BLaER1 treated with 17β-estradiol and CSF1 and Interleukin-3, amounts not matched to agents 10 nM and 100 nM (cell line): ENCODE results near the gene PDE4B.
A peak's percentile ranks its signal among the peaks of the same experiment; 100 is the strongest.

Experiments
- H3K27ac ChIP-seq, 11 experiments: shearing (Covaris generic); formaldehyde crosslinking; 2 replicates each; pipeline ENCODE4 v1.8.1; 2022
- H3K27me3 ChIP-seq, 11 experiments: shearing (Covaris generic); formaldehyde crosslinking; 2 replicates each; pipeline ENCODE4 v1.8.1; 2022
- H3K36me3 ChIP-seq, 11 experiments: shearing (Covaris generic); formaldehyde crosslinking; 2 replicates each; pipeline ENCODE4 v1.8.1; 2022
- H3K4me1 ChIP-seq, 10 experiments: shearing (Covaris generic); formaldehyde crosslinking; 2 replicates each; pipeline ENCODE4 v1.8.1; 2022
- H3K4me2 ChIP-seq, 11 experiments: shearing (Covaris generic); formaldehyde crosslinking; 2 replicates each; pipeline ENCODE4 v1.8.1; 2022
- H3K4me3 ChIP-seq, 10 experiments: shearing (Covaris generic); formaldehyde crosslinking; 2 replicates each; pipeline ENCODE4 v1.8.1; 2022
- H3K9ac ChIP-seq, 11 experiments: shearing (Covaris generic); formaldehyde crosslinking; 2 replicates each; pipeline ENCODE4 v1.8.1; 2022
- H3K9me3 ChIP-seq, 11 experiments: shearing (Covaris generic); formaldehyde crosslinking; replicated peaks in 1 of 11; 2 replicates each; pipeline ENCODE4 v1.8.1; 2022
- H4K20me1 ChIP-seq, 11 experiments: shearing (Covaris generic); formaldehyde crosslinking; 2 replicates each; pipeline ENCODE4 v1.8.1; 2022
- Cebpa-rat ChIP-seq, 11 experiments: shearing (Covaris generic); IDR thresholded peaks; 2 replicates each; pipeline ENCODE4 v1.8.1; 2022

The PDE4B gene

DNA sequence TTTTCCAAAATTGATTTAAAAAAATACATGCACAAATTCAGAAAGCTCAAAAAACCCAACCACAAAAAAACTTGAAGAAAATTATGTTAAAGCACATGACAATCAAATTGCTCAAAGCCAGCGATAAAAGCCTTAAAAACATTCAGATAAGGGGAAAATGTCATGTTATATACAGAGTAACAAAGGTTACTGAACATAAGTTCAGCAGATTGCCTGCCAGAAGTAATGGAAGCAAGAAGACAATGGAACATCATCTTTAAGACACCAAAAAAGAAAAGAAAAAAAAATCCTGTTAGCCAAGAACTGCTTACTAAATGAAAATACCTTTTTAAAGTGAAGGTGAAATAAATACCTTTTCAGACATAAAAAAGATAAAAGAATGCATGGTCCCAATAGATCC, 594.0 kb downstream of the PDE4B start:
- H3K9ac ChIP-seq: no peak overlapping the region
- H3K36me3 ChIP-seq: peaks cover 0 to 8% (median 0%) of the 10 kb centered on the region in 11 experiments; a peak in 2 of 22 replicates
- H3K27ac ChIP-seq: no peak overlapping the region
- TF ChIP-seq Cebpa-rat (IDR thresholded peaks at IDR 0.05): no peak
- no peak overlapping the region for H3K4me3 ChIP-seq
- peaks cover 43 to 87% (median 74%) of the 10 kb centered on the region in 11 experiments for H3K9me3 ChIP-seq
- H3K27me3 ChIP-seq: no peaks in the 10 kb centered on the region
- H3K4me2 ChIP-seq: no peak overlapping the region
- H4K20me1 ChIP-seq: no peaks in the 10 kb centered on the region
- H3K4me1 ChIP-seq: peaks cover 2 to 25% (median 8%) of the 10 kb centered on the region in 10 experiments; a peak in 15 of 20 replicates

DNA sequence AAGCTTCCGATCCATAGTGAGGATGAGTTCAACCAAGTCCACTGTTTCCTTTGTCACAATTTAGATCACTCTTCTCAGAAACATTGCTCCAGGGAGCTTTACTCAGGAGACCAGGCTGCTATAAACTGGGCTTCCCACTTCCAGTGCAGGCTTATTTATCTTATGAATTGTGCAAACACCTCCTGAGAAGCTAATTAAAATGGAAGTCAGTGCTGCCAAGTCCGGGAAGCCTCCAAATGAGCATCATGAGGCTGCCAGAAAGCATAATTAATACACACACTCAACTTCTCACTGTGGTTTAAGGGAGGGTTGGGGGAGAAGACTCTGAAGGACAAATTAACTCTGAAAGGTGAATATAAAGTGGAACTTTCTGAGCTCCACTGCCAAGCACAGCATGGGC, 596.2 kb downstream of the PDE4B start:
- Histone ChIP-seq H3K4me3 (no peak overlapping the region), H4K20me1 (no peaks in the 10 kb centered on the region), H3K4me1 (peaks cover 7 to 14% (median 11%) of the 10 kb centered on the region in 10 experiments), H3K36me3 (peaks cover 0 to 6% (median 0%) of the 10 kb centered on the region in 11 experiments; a peak in 2 of 22 replicates), H3K9me3 (peaks cover 42 to 68% (median 52%) of the 10 kb centered on the region in 11 experiments), H3K27ac (no peak overlapping the region), H3K27me3 (no peaks in the 10 kb centered on the region), H3K9ac (no peak overlapping the region), H3K4me2 (no peak overlapping the region)
- no peak for TF ChIP-seq Cebpa-rat (IDR thresholded peaks at IDR 0.05)

- Histone ChIP-seq H3K4me1 (peaks cover 49 to 57% (median 54%) of the 10 kb centered on the region in 10 experiments), H4K20me1 (no peaks in the 10 kb centered on the region), H3K9ac (peak overlapping the region in 4 of 11 experiments; percentile 2 to 52 (median 26); a peak in 5 of 22 replicates), H3K27me3 (no peaks in the 10 kb centered on the region), H3K9me3 (peaks cover 20 to 23% (median 22%) of the 10 kb centered on the region in 11 experiments), H3K4me2 (peak overlapping the region; percentile 46 to 74 (median 67)), H3K36me3 (peaks cover 0 to 6% (median 0%) of the 10 kb centered on the region in 11 experiments; a peak in 2 of 22 replicates), H3K27ac (peak overlapping the region in 9 of 11 experiments; percentile 7 to 72 (median 56); a peak in 17 of 22 replicates), H3K4me3 (no peak overlapping the region)
- TF ChIP-seq Cebpa-rat (IDR thresholded peaks at IDR 0.05): no peak
Measured at GRCh38 chr1:66393586-66394287, 601.0 kb downstream of the PDE4B start.

DNA sequence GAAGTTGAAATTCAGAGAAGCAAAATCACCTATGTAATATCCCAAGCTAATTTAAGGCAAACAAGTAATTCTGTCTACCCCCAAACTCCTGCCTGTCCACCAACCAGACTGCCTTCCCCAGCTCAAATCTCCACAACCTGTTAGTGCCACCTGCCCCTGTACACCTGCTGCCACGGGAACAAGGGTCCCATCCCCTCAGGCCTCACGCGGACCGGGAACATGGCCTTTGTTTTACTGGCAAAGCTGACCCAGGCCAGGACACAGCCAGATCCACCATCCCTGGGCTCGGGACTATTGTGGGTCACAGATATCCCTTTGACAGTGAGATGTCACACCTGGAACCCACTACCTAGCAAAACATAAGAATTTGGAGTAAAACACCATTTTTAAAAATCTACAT, 601.9 kb downstream of the PDE4B start:
- Histone ChIP-seq H3K27ac (peak overlapping the region in 10 of 11 experiments; percentile 7 to 72 (median 55); a peak in 20 of 22 replicates), H3K27me3 (no peaks in the 10 kb centered on the region), H3K4me1 (peaks cover 53 to 63% (median 58%) of the 10 kb centered on the region in 10 experiments), H3K4me2 (peak overlapping the region; percentile 46 to 74 (median 67)), H3K9me3 (peaks cover 12 to 14% (median 13%) of the 10 kb centered on the region in 11 experiments), H3K4me3 (no peak overlapping the region), H3K9ac (peak overlapping the region in 2 of 11 experiments; percentile 16 to 52; a peak in 3 of 22 replicates), H3K36me3 (peaks cover 0 to 4% (median 0%) of the 10 kb centered on the region in 11 experiments; a peak in 2 of 22 replicates), H4K20me1 (no peaks in the 10 kb centered on the region)
- no peak for TF ChIP-seq Cebpa-rat (IDR thresholded peaks at IDR 0.05)

- H3K27ac ChIP-seq: peak overlapping the region; percentile 2 to 72 (median 54); a peak in 20 of 22 replicates
- H3K36me3 ChIP-seq: no peaks in the 10 kb centered on the region
- peak overlapping the region in 2 of 11 experiments; percentile 10 to 18; a peak in 3 of 22 replicates for H3K9ac ChIP-seq
- peak overlapping the region; percentile 46 to 74 (median 67); a peak in 20 of 22 replicates for H3K4me2 ChIP-seq
- H3K27me3 ChIP-seq: no peaks in the 10 kb centered on the region
- peak in 1 of 11 experiments; percentile 14; a peak in 1 of 22 replicates for TF ChIP-seq Cebpa-rat (IDR thresholded peaks at IDR 0.05)
- no peak overlapping the region for H3K4me3 ChIP-seq
- H4K20me1 ChIP-seq: no peaks in the 10 kb centered on the region
- H3K9me3 ChIP-seq: peaks cover 4 to 6% (median 5%) of the 10 kb centered on the region in 11 experiments
- H3K4me1 ChIP-seq: peaks cover 55 to 68% (median 61%) of the 10 kb centered on the region in 10 experiments
Measured at GRCh38 chr1:66395202-66396061, 602.7 kb downstream of the PDE4B start.

DNA sequence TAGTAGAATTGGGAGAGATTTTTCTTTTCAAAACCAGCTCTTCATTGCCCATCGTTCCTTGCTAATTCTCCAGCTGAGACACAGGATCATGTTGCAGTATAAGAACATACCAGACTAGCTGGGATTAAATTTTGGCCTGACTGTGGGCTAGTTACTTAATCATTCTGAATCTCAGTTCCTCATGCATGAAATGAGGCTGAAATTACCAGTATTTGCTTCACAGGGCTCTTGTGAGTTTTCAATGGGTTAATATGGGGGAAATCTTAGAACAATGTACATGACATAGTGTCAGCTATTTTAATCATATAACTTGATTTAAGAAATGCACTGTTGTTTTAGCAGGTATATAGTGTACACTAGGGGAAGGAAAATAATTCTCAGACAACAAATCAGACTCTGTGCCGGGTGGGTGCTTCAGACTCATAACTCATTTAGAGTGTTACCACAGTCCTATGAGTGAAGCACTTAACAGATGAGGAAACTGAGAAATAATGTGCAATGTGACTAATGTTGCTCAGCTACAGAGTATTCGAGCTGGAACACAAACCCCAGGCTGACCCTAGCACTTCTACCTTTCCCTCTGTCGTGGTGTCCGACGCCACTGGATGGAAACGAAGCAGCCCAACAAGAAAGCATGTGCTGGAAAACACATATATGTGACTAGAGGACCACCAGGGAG, 603.7 kb downstream of the PDE4B start:
- H3K4me1 ChIP-seq: peaks cover 59 to 78% (median 70%) of the 10 kb centered on the region in 10 experiments
- H4K20me1 ChIP-seq: no peaks in the 10 kb centered on the region
- no peaks in the 10 kb centered on the region for H3K9me3 ChIP-seq
- no peaks in the 10 kb centered on the region for H3K36me3 ChIP-seq
- H3K4me2 ChIP-seq: peak overlapping the region; percentile 46 to 74 (median 67); a peak in 21 of 22 replicates
- no peak for TF ChIP-seq Cebpa-rat (IDR thresholded peaks at IDR 0.05)
- peak overlapping the region; percentile 2 to 72 (median 54); a peak in 20 of 22 replicates for H3K27ac ChIP-seq
- peak overlapping the region in 1 of 11 experiments; percentile 10; a peak in 2 of 22 replicates for H3K9ac ChIP-seq
- no peaks in the 10 kb centered on the region for H3K27me3 ChIP-seq
- H3K4me3 ChIP-seq: no peak overlapping the region

DNA sequence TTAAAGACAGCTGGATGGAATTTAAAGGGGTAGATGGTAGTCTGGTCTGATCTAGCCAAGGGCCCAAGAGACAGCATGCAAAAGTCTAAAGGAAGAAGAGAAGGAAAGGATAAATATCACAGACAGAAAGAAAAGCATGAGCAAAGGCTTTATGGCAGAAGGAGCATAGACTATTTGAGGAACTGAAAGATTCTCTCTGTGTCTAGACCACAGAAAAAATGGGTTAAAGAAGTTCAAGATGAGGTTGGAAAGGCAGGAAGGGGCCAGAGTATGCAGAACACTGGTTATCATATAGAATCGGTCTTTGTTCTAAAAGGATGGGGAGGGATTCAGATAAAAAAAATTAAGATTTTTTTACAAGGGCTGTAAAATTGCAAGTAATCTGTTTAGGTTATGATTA, 604.5 kb downstream of the PDE4B start:
- Histone ChIP-seq H3K4me2 (peak overlapping the region; percentile 46 to 74 (median 67); a peak in 20 of 22 replicates), H3K9me3 (no peaks in the 10 kb centered on the region), H4K20me1 (no peaks in the 10 kb centered on the region), H3K27me3 (no peaks in the 10 kb centered on the region), H3K4me1 (peaks cover 67 to 86% (median 78%) of the 10 kb centered on the region in 10 experiments), H3K4me3 (no peak overlapping the region), H3K36me3 (no peaks in the 10 kb centered on the region), H3K27ac (peak overlapping the region in 8 of 11 experiments; percentile 41 to 72 (median 58); a peak in 16 of 22 replicates), H3K9ac (no peak overlapping the region)
- TF ChIP-seq Cebpa-rat (IDR thresholded peaks at IDR 0.05): no peak

GRCh38 chr1:66399888-66400529, 607.3 kb downstream of the PDE4B start:
- peak overlapping the region in 4 of 11 experiments; percentile 10 to 68 (median 14); a peak in 5 of 22 replicates for H3K4me2 ChIP-seq

More at GRCh38 chr1:66399888-66400529, 607.3 kb downstream of the PDE4B start:
- H3K36me3 ChIP-seq: no peaks in the 10 kb centered on the region
- peak overlapping the region in 1 of 11 experiments; percentile 22; a peak in 1 of 22 replicates for H3K27ac ChIP-seq
- peaks cover 69 to 94% (median 86%) of the 10 kb centered on the region in 10 experiments for H3K4me1 ChIP-seq
- H3K9me3 ChIP-seq: no peaks in the 10 kb centered on the region; a peak in 1 of 22 replicates
- H3K27me3 ChIP-seq: no peaks in the 10 kb centered on the region
- no peak overlapping the region for H3K4me3 ChIP-seq
- no peaks in the 10 kb centered on the region for H4K20me1 ChIP-seq
- no peak for TF ChIP-seq Cebpa-rat (IDR thresholded peaks at IDR 0.05)
- H3K9ac ChIP-seq: no peak overlapping the region
